GM23338 (cell line): Measurements from ENCODE around the gene CSGALNACT2. TPM values are rescaled to one million over a fixed set of nuclear protein-coding genes. Genes with fewer than 3 reads are reported as not detected.

Source experiments
- ATAC-seq: fragments of 200-7000 bp; cut with Tn5 transposase; 3 replicates; pipeline ENCODE4 v1.9.1; 2020
- DNase-seq: peaks from one replicate; pipeline ENCODE4 v3.0.0-alpha.2; 2015; ENCODE audit warnings: low spot score
- H2AFZ ChIP-seq: fragments of 200-600 bp; sonication (generic); 2 replicates; pipeline ENCODE4 v1.8.0; 2016; ENCODE audit warnings: antibody characterized with exemption, mild to moderate bottlenecking, moderate library complexity
- H3F3A ChIP-seq: fragments of 200-600 bp; sonication (generic); replicated peaks from 2 replicates; pipeline ENCODE4 v1.8.0; 2017; ENCODE audit warnings: antibody characterized with exemption, mixed run types, low read depth
- H3K27ac ChIP-seq: fragments of 200-600 bp; sonication (generic); 2 replicates; pipeline ENCODE4 v1.6.1; 2016; ENCODE audit warnings: low read depth
- H3K27me3 ChIP-seq: fragments of 200-600 bp; sonication (generic); 2 replicates; pipeline ENCODE4 v1.8.0; 2016; ENCODE audit warnings: mild to moderate bottlenecking, mixed run types, moderate library complexity; ENCODE audit not compliant: insufficient read depth
- H3K36me3 ChIP-seq: fragments of 200-600 bp; sonication (generic); 2 replicates; pipeline ENCODE4 v1.8.0; 2016; ENCODE audit warnings: mild to moderate bottlenecking; ENCODE audit not compliant: insufficient read depth
- H3K4me1 ChIP-seq: fragments of 200-600 bp; sonication (generic); 2 replicates; pipeline ENCODE4 v1.8.0; 2016; ENCODE audit warnings: mild to moderate bottlenecking, moderate library complexity; ENCODE audit not compliant: insufficient read depth
- H3K4me2 ChIP-seq: fragments of 200-600 bp; sonication (generic); 2 replicates; pipeline ENCODE4 v1.7.1; 2017; ENCODE audit warnings: mixed run types
- H3K4me3 ChIP-seq: fragments of 200-600 bp; sonication (generic); 2 replicates; pipeline ENCODE4 v1.6.1; 2016; ENCODE audit warnings: mixed run types
- H3K79me2 ChIP-seq: fragments of 200-600 bp; sonication (generic); replicated peaks from 2 replicates; pipeline ENCODE4 v1.8.0; 2017; ENCODE audit warnings: mild to moderate bottlenecking; ENCODE audit not compliant: insufficient read depth
- H3K9me2 ChIP-seq: fragments of 200-600 bp; sonication (generic); 2 replicates; pipeline ENCODE4 v1.8.0; 2017; ENCODE audit not compliant: insufficient read depth
- H4K20me1 ChIP-seq: fragments of 200-600 bp; sonication (generic); replicated peaks from 2 replicates; pipeline ENCODE4 v1.8.0; 2017; ENCODE audit warnings: mild to moderate bottlenecking; ENCODE audit not compliant: insufficient read depth
- H3K27ac Mint-ChIP-seq: 2 replicates; pipeline ENCODE4 v1.8.0; 2020; ENCODE audit warnings: inconsistent platforms, mild to moderate bottlenecking, moderate library complexity, mixed read lengths
- H3K27me3 Mint-ChIP-seq: 3 replicates; pipeline ENCODE4 v1.8.0; 2022; ENCODE audit warnings: low read depth, mild to moderate bottlenecking, moderate library complexity, mixed read lengths, inconsistent platforms; ENCODE audit not compliant: insufficient read depth, poor library complexity
- H3K36me3 Mint-ChIP-seq: 3 replicates; pipeline ENCODE4 v1.8.0; 2021; ENCODE audit warnings: low read depth, mild to moderate bottlenecking, inconsistent platforms, moderate library complexity, mixed read lengths
- H3K4me1 Mint-ChIP-seq: 3 replicates; pipeline ENCODE4 v1.8.0; 2020; ENCODE audit warnings: mild to moderate bottlenecking, inconsistent platforms, mixed read lengths
- H3K4me3 Mint-ChIP-seq: 3 replicates; pipeline ENCODE4 v1.8.0; 2021; ENCODE audit warnings: moderate library complexity, mild to moderate bottlenecking, inconsistent platforms, mixed read lengths
- H3K9me3 Mint-ChIP-seq: 3 replicates; pipeline ENCODE4 v1.8.0; 2020; ENCODE audit warnings: moderate library complexity, mild to moderate bottlenecking, inconsistent platforms, mixed read lengths
- CREB1 ChIP-seq: fragments of 250-450 bp; sonication (Bioruptor Pico); IDR thresholded peaks from 2 replicates; pipeline ENCODE4 v1.5.0; 2020; ENCODE audit warnings: low read depth, mild to moderate bottlenecking, moderate library complexity
- CTCF ChIP-seq, 2 experiments: fragments of 200-600 bp in 1 of 2; sonication (generic) in 1 of 2; conservative IDR thresholded peaks; 2 replicates each; pipeline versions ENCODE4 v1.5.1 to v1.6.1; 2016 to 2017; ENCODE audit warnings: antibody characterized with exemption in 2 of 2, low read depth in 2 of 2, mild to moderate bottlenecking in 2 of 2, moderate library complexity in 1 of 2
- ETS1 ChIP-seq: IDR thresholded peaks from 2 replicates; pipeline ENCODE4 v1.6.1; 2016; ENCODE audit warnings: antibody characterized with exemption
- EZH2 ChIP-seq: fragments of 200-600 bp; sonication (generic); IDR thresholded peaks from one replicate; pipeline ENCODE4 v1.8.0; 2017; ENCODE audit warnings: antibody characterized with exemption, mild to moderate bottlenecking, low read depth; ENCODE audit not compliant: unreplicated experiment
- EZH2phosphoT487 ChIP-seq: fragments of 200-600 bp; sonication (generic); IDR thresholded peaks from one replicate; pipeline ENCODE4 v1.8.1; 2018; ENCODE audit warnings: antibody characterized with exemption; ENCODE audit not compliant: unreplicated experiment
- JUNB ChIP-seq: IDR thresholded peaks from one replicate; pipeline ENCODE4 v1.6.1; 2016; ENCODE audit warnings: antibody characterized with exemption; ENCODE audit not compliant: unreplicated experiment
- NANOG ChIP-seq: IDR thresholded peaks from 2 replicates; pipeline ENCODE4 v1.6.1; 2016; ENCODE audit warnings: antibody characterized with exemption, borderline replicate concordance
- POLR2AphosphoS5 ChIP-seq: IDR thresholded peaks from 2 replicates; pipeline ENCODE4 v1.6.1; 2016; ENCODE audit warnings: antibody characterized with exemption, low read depth
- REST ChIP-seq: IDR thresholded peaks from one replicate; pipeline ENCODE4 v1.6.1; 2018; ENCODE audit warnings: antibody characterized with exemption; ENCODE audit not compliant: unreplicated experiment
- STAT1 ChIP-seq: IDR thresholded peaks from one replicate; pipeline ENCODE4 v1.6.1; 2016; ENCODE audit warnings: antibody characterized with exemption; ENCODE audit not compliant: unreplicated experiment
- ZNF114 ChIP-seq: fragments of 250-450 bp; sonication (Bioruptor Pico); IDR thresholded peaks from 2 replicates; pipeline ENCODE4 v1.5.0; 2020; ENCODE audit warnings: mild to moderate bottlenecking, moderate library complexity
- ZNF331 ChIP-seq: fragments of 250-450 bp; sonication (Bioruptor Pico); IDR thresholded peaks from 2 replicates; pipeline ENCODE4 v1.5.0; 2020; ENCODE audit warnings: low read depth, mild to moderate bottlenecking, moderate library complexity
- polyA plus RNA-seq: library from polyadenylated mRNA; unstranded; fragments of >200 nt; fragmentation: Nextera tagmentation; extraction: Ambion mirVana; gene quantifications from 2 replicates; pipeline ENCODE4 v1.2.1, GENCODE V29; 2016
- total RNA-seq: library from RNA; depleted of rRNA; stranded (reverse); fragments of >200 nt; shearing (Covaris generic); gene quantifications from 2 replicates; pipeline ENCODE4 v1.2.3, GENCODE V29; 2014

CSGALNACT2 gene
- total and polyA plus RNA-seq, 2 experiments from 2014 or later, result 3.0 to 4.6 TPM

- no peak for TF ChIP-seq REST
These were observed 77.7 kb downstream of the CSGALNACT2 start (continued) for GRCh38 chr10:43215758-43216455.

GRCh38 chr10:43216931-43217562 lies 78.8 kb downstream of the CSGALNACT2 start:
- Histone ChIP-seq H3K27me3 (no peaks in the 10 kb centered on the region), H3K36me3 (no peaks in the 10 kb centered on the region), H3K79me2 (no peaks in the 10 kb centered on the region), H3K27ac (no peak overlapping the region), H3K4me3 (no peak overlapping the region), H3K4me1 (no peaks in the 10 kb centered on the region), H3K4me2 (no peak overlapping the region), H2AFZ (no peak overlapping the region), H3F3A (no peaks in the 10 kb centered on the region), H3K9me2 (no peaks in the 10 kb centered on the region), H4K20me1 (no peaks in the 10 kb centered on the region)
- Mint-ChIP-seq H3K9me3 (no peaks in the 10 kb centered on the region), H3K4me1 (peaks cover 12% of the 10 kb centered on the region), H3K27ac (no peak overlapping the region), H3K4me3 (no peak overlapping the region), H3K36me3 (no peaks in the 10 kb centered on the region), H3K27me3 (peaks cover 11% of the 10 kb centered on the region)
- DNase-seq (no peak), ATAC-seq (no peak)
- TF ChIP-seq STAT1, result no peak
- TF ChIP-seq EZH2, result no peak
- TF ChIP-seq CREB1 (CRISPR knock-in tag), result no peak
- TF ChIP-seq EZH2phosphoT487, result no peak
- TF ChIP-seq ZNF114 (CRISPR knock-in tag), result no peak
- no peak for TF ChIP-seq NANOG
- TF ChIP-seq JUNB, result no peak
- no peak for TF ChIP-seq CTCF (conservative IDR thresholded peaks at IDR 0.05; ENCODE audit: low read depth in 2 of 2)
- TF ChIP-seq POLR2AphosphoS5, result no peak
- no peak for TF ChIP-seq ETS1
- TF ChIP-seq ZNF331 (CRISPR knock-in tag), result no peak
- no peak for TF ChIP-seq REST
